Stimulated activated CD8-positive, alpha-beta memory T cell treated with anti-CD3 and anti-CD28 coated beads, Interleukin-7, amount 100 ng/mL, for 4 hours (primary cell): ENCODE measurements around the gene ZKSCAN2.

Experiments
- DNase-seq, 2 donors: peaks; one replicate each; pipeline ENCODE4 v3.0.0-alpha.2; 2020; ENCODE audit warnings: low read depth in 2 of 2

Gene ZKSCAN2

GRCh38 chr16:25223964-25224363 lies 33.7 kb downstream of the ZKSCAN2 start:
- DNase-seq, result no peak

- no peak for DNase-seq
Measured at GRCh38 chr16:25222959-25223358, 34.7 kb downstream of the ZKSCAN2 start.

GRCh38 chr16:25219070-25219737 lies 38.4 kb downstream of the ZKSCAN2 start:
- no peak for DNase-seq

- no peak for DNase-seq
Measured at GRCh38 chr16:25217921-25218320, 39.7 kb downstream of the ZKSCAN2 start.

- no peak for DNase-seq
Measured at GRCh38 chr16:25217112-25217511, 40.5 kb downstream of the ZKSCAN2 start.

- no peak for DNase-seq
Measured at GRCh38 chr16:25213709-25214397, 43.8 kb downstream of the ZKSCAN2 start.

- DNase-seq, result no peak
Measured at GRCh38 chr16:25212636-25213035, 45.0 kb downstream of the ZKSCAN2 start.

- no peak for DNase-seq
Measured at GRCh38 chr16:25210758-25211157, 46.9 kb downstream of the ZKSCAN2 start.

GRCh38 chr16:25199457-25199856 lies 58.2 kb downstream of the ZKSCAN2 start:
- no peak for DNase-seq

GRCh38 chr16:25198021-25198420 lies 59.6 kb downstream of the ZKSCAN2 start:
- DNase-seq, result no peak

GRCh38 chr16:25194273-25194878 lies 63.3 kb downstream of the ZKSCAN2 start:
- no peak for DNase-seq

- DNase-seq, result no peak
Measured at GRCh38 chr16:25192096-25192495, 65.5 kb downstream of the ZKSCAN2 start.

- no peak for DNase-seq
Measured at GRCh38 chr16:25189305-25189704, 68.3 kb downstream of the ZKSCAN2 start.

- DNase-seq, result no peak
Measured at GRCh38 chr16:25187491-25187795, 70.2 kb downstream of the ZKSCAN2 start.
